ENCODE results near the gene PI4KA.
"Not testable (repeated sequence)": the region's sequence is repeated elsewhere in the genome, so short reads cannot be mapped to it uniquely, and the experiment has no call there.

Gene PI4KA

GRCh38 chr22:20858615-20859416, at the start of gene PI4KA, which contains the start of gene SNAP29:
Gene PI4KA, minus strand, starts transcription at chr22:20858811. Its CDS starts 86 bp downstream, at chr22:20858725.
Gene SNAP29, plus strand, starts transcription at chr22:20859007. Its CDS starts 104 bp downstream, at chr22:20859111.
- DNase-seq = peak; percentile 97

- DNase-seq = no peak
These were observed 47.8 kb upstream of the PI4KA start for GRCh38 chr22:20906387-20906767.

- peak; percentile 30 for DNase-seq
These were observed 47.1 kb upstream of the PI4KA start for GRCh38 chr22:20905415-20906386.

- DNase-seq = no peak
These were observed 46.4 kb upstream of the PI4KA start for GRCh38 chr22:20904980-20905355.

GRCh38 chr22:20904008-20904979, 45.7 kb upstream of the PI4KA start:
- DNase-seq = peak; percentile 96

GRCh38 chr22:20903093-20903492, 44.5 kb upstream of the PI4KA start:
- DNase-seq = no peak

GRCh38 chr22:20901093-20902033, 42.8 kb upstream of the PI4KA start:
- DNase-seq = not testable (repeated sequence)

- no peak for DNase-seq
These were observed 41.3 kb upstream of the PI4KA start for GRCh38 chr22:20899827-20900423.

GRCh38 chr22:20897737-20898136, 39.1 kb upstream of the PI4KA start:
- DNase-seq = not testable (repeated sequence)

GRCh38 chr22:20890975-20891374, 32.4 kb upstream of the PI4KA start:
- DNase-seq = no peak

GRCh38 chr22:20889904-20890540, 31.4 kb upstream of the PI4KA start:
- DNase-seq = no peak

GRCh38 chr22:20889025-20889704, 30.6 kb upstream of the PI4KA start:
- peak; percentile 30 for DNase-seq

- no peak for DNase-seq
These were observed 28.8 kb upstream of the PI4KA start for GRCh38 chr22:20887375-20887774.

GRCh38 chr22:20885557-20886323, 27.1 kb upstream of the PI4KA start:
- peak; percentile 85 for DNase-seq

- DNase-seq = no peak
These were observed 26.5 kb upstream of the PI4KA start for GRCh38 chr22:20885017-20885556.

- DNase-seq = no peak
These were observed 25.8 kb upstream of the PI4KA start for GRCh38 chr22:20884454-20884853.

GRCh38 chr22:20882855-20883254, 24.2 kb upstream of the PI4KA start:
- peak; percentile 34 for DNase-seq

Measured in MV-4-11 (cell line).